ENCODE data around the gene CCDC148.

Gene CCDC148

DNA sequence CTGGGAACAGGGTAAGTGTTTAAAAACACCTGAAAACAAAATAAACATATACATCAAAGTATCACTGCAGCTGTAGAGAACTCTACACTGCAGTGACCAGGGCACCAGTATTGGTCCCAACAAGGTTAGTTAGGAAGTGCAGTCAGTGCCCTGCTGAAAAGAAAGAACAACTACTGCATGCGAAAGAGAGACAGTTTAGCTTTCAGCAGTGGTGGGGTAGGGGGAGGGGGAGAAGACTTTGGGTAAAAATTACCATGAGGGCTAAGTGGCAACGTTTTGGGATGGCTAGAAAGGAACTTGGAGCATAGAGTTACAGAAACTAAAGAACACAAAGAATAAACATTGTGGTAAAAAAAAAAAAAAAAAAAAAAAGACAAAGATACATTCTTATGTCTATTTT, 242.8 kb downstream of the CCDC148 start:
- TF ChIP-seq, protein P1, sequence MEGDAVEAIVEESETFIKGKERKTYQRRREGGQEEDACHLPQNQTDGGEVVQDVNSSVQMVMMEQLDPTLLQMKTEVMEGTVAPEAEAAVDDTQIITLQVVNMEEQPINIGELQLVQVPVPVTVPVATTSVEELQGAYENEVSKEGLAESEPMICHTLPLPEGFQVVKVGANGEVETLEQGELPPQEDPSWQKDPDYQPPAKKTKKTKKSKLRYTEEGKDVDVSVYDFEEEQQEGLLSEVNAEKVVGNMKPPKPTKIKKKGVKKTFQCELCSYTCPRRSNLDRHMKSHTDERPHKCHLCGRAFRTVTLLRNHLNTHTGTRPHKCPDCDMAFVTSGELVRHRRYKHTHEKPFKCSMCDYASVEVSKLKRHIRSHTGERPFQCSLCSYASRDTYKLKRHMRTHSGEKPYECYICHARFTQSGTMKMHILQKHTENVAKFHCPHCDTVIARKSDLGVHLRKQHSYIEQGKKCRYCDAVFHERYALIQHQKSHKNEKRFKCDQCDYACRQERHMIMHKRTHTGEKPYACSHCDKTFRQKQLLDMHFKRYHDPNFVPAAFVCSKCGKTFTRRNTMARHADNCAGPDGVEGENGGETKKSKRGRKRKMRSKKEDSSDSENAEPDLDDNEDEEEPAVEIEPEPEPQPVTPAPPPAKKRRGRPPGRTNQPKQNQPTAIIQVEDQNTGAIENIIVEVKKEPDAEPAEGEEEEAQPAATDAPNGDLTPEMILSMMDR (IDR thresholded peaks at IDR 0.05; ENCODE audit: extremely low read depth, insufficient read depth, missing control alignments) = no peak
- no peak for DNase-seq (ENCODE audit: low spot score)
- in situ Hi-C loops (cut with MboI; ENCODE audit: low pct_unique_long_range_greater_than_20kb, low sequenced_read_pairs, unreplicated experiment) = no loop called here

DNA sequence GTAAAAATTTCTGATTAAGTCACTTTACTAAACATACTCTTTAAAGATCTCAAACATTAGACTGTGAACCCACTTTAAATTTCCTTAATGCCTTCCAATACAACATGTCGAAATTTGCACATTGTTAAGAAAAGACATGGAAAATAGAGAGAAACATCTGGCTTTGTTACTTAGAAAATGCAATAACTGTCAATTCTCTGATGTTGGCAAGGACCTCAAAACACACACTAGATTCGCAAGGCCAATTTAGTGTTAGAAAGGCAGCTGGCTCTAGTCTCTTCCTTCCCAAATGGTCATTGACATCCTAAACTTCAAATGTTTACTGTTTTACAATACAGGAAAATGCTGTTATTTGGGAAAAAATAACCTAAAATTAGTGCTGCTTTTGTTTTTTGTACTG, 244.3 kb downstream of the CCDC148 start:
- no peak for DNase-seq (ENCODE audit: low spot score)
- in situ Hi-C loops (cut with MboI; ENCODE audit: low pct_unique_long_range_greater_than_20kb, low sequenced_read_pairs, unreplicated experiment) = no loop called here
- TF ChIP-seq, protein P1 (IDR thresholded peaks at IDR 0.05; ENCODE audit: extremely low read depth, insufficient read depth, missing control alignments) = no peak

DNA sequence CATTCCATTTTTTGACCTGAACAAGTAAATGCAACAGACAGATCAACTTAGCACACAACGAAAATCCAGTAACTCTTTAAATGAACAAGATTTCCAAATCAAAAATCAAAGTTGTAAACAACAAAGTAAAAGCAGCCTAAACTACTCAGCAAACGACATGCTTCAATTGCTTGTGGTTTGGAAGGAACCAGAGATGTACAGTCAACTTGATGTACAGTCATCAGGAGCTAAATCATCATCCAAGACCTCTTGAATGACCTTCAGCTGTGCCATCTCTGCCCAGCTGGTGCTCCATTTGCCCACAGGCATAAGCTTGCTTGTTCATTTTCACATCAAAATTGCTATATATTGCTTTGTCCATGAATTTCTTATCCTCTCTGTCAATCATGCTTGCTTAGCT, 245.1 kb downstream of the CCDC148 start:
- DNase-seq (ENCODE audit: low spot score) = no peak
- TF ChIP-seq, protein P1 (IDR thresholded peaks at IDR 0.05; ENCODE audit: extremely low read depth, insufficient read depth, missing control alignments) = no peak
- in situ Hi-C loops (cut with MboI; ENCODE audit: low pct_unique_long_range_greater_than_20kb, low sequenced_read_pairs, unreplicated experiment) = no loop called here

DNA sequence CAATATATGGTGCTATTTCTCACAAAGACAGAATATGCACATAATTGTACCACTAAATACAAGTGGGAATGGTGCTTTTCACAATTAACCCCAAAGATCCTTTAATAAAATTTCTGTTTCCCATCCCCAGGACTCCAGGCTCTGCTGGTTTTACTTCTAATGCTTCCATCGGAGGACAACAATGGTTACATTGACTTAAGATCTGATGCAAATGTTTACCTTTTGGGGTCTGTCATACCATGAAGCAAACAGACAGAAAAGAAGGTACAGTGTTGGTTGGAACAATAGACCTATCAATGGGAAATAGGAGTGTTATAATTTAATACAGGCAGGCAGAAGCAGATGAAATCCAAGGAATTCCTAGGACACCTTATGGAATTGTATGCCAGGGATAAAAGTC, 249.2 kb downstream of the CCDC148 start:
- in situ Hi-C loops (cut with MboI; ENCODE audit: low pct_unique_long_range_greater_than_20kb, low sequenced_read_pairs, unreplicated experiment) = no loop called here
- TF ChIP-seq, protein P1 (IDR thresholded peaks at IDR 0.05; ENCODE audit: extremely low read depth, insufficient read depth, missing control alignments) = no peak
- no peak for DNase-seq (ENCODE audit: low spot score)

DNA sequence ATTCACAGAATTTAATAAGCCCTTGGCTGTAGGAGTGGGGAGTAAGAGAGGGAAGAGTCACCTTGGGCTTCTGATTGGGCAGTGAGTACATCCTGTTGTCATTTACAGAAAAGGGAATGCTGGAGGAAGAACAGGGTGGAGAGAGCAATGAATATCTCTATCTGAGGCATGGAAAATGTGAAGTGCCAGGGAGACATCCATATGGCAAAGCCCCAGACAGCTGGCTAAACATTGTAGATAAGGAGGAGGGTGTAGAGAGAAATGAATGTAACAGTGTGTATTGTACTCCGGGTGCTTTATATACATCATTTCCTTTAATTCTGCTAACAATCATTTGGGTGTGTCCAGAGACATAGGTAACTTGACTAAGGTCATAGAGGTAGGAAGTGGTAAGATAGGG, 251.3 kb downstream of the CCDC148 start:
- TF ChIP-seq, protein P1 (IDR thresholded peaks at IDR 0.05; ENCODE audit: extremely low read depth, insufficient read depth, missing control alignments) = no peak
- in situ Hi-C loops (cut with MboI; ENCODE audit: low pct_unique_long_range_greater_than_20kb, low sequenced_read_pairs, unreplicated experiment) = no loop called here
- DNase-seq (ENCODE audit: low spot score) = no peak

DNA sequence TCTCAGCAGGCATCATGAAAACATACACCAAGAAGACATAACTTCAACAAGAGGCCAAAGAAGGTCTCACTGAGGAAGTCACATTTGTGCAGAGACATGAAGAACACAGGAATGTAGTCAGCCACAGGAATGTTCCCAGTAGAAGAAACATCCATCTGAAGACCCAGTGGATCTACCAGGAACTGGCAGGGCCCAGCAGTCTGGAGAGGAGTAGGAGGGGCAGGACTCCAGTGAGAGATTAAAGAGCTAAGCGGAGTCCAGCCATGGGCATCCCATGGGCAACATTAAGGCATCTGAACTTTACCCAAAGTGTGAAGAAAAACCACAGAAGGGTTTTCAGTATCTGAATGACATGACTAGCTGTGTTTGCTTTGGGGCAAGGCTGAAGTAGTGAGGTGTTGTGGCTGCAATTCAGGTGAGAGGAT, 251.8 kb downstream of the CCDC148 start:
- TF ChIP-seq, protein P1 (IDR thresholded peaks at IDR 0.05; ENCODE audit: extremely low read depth, insufficient read depth, missing control alignments) = no peak

More for the DNA sequence above, 251.8 kb downstream of the CCDC148 start:
- in situ Hi-C loops (cut with MboI; ENCODE audit: low pct_unique_long_range_greater_than_20kb, low sequenced_read_pairs, unreplicated experiment) = no loop called here
- DNase-seq (ENCODE audit: low spot score) = no peak

All from GM13977 (cell line).